ENCODE results near the gene KDM4D.
"Not testable (repeated sequence)": the region's sequence is repeated elsewhere in the genome, so short reads cannot be mapped to it uniquely, and the experiment has no call there.

KDM4D gene

GRCh38 chr11:95024958-95025357 is 51.4 kb downstream of the KDM4D start, which contains the start of gene KDM4E:
KDM4E (plus strand) TSS chr11:95025258; CDS start chr11:95025558, 300 bp downstream.
- H3K9me3 ChIP-seq: no peaks in the 10 kb centered on the region
- H3K27me3 ChIP-seq: no peaks in the 10 kb centered on the region
- no peak within 1 kb of the TSS for H3K4me2 ChIP-seq
- H3K9ac ChIP-seq: no peak within 1 kb of the TSS
- H3K4me3 ChIP-seq: no peak within 1 kb of the TSS
- H3K36me3 ChIP-seq: no peaks in the 10 kb centered on the region
- no peaks in the 10 kb centered on the region for H4K20me1 ChIP-seq
- TF ChIP-seq Cebpa-rat (IDR thresholded peaks at IDR 0.05): no peak
- H3K27ac ChIP-seq: no peak within 1 kb of the TSS
- H3K4me1 ChIP-seq: no peaks in the 10 kb centered on the region

- not testable (repeated sequence) for H3K4me1 ChIP-seq
These were observed 52.1 kb downstream of the KDM4D start for GRCh38 chr11:95025594-95025993.

GRCh38 chr11:95028357-95028756 is 54.8 kb downstream of the KDM4D start:
- Histone ChIP-seq H4K20me1 (no peaks in the 10 kb centered on the region), H3K9me3 (no peaks in the 10 kb centered on the region), H3K36me3 (no peaks in the 10 kb centered on the region), H3K9ac (no peak overlapping the region), H3K4me3 (no peak overlapping the region), H3K27ac (no peak overlapping the region), H3K27me3 (no peaks in the 10 kb centered on the region), H3K4me2 (no peak overlapping the region), H3K4me1 (no peaks in the 10 kb centered on the region)
- TF ChIP-seq Cebpa-rat (IDR thresholded peaks at IDR 0.05): no peak

More at GRCh38 chr11:95025594-95025993, 52.1 kb downstream of the KDM4D start:
- not testable (repeated sequence) for H3K4me2 ChIP-seq, H3K36me3 ChIP-seq, H3K27ac ChIP-seq, H3K27me3 ChIP-seq, H3K4me3 ChIP-seq, H4K20me1 ChIP-seq, H3K9ac ChIP-seq, H3K9me3 ChIP-seq

GRCh38 chr11:95033051-95033450 is 59.5 kb downstream of the KDM4D start:
- Histone ChIP-seq H3K9me3 (peaks cover 9% of the 10 kb centered on the region), H3K4me3 (no peak overlapping the region), H3K27me3 (no peaks in the 10 kb centered on the region), H3K9ac (no peak overlapping the region), H3K36me3 (no peaks in the 10 kb centered on the region), H3K4me2 (no peak overlapping the region), H4K20me1 (no peaks in the 10 kb centered on the region), H3K27ac (no peak overlapping the region), H3K4me1 (no peaks in the 10 kb centered on the region)
- no peak for TF ChIP-seq Cebpa-rat (IDR thresholded peaks at IDR 0.05)

- TF ChIP-seq Cebpa-rat (IDR thresholded peaks at IDR 0.05): no peak
- no peak overlapping the region for H3K27ac ChIP-seq
- H3K4me3 ChIP-seq: no peak overlapping the region
- H3K27me3 ChIP-seq: no peaks in the 10 kb centered on the region
- H3K9ac ChIP-seq: no peak overlapping the region
- H4K20me1 ChIP-seq: no peaks in the 10 kb centered on the region
- no peaks in the 10 kb centered on the region for H3K36me3 ChIP-seq
- H3K4me2 ChIP-seq: no peak overlapping the region
- H3K4me1 ChIP-seq: no peaks in the 10 kb centered on the region
- peaks cover 10% of the 10 kb centered on the region for H3K9me3 ChIP-seq
These were observed 61.8 kb downstream of the KDM4D start for GRCh38 chr11:95035316-95035715.

GRCh38 chr11:95037356-95038035 is 64.0 kb downstream of the KDM4D start:
- H4K20me1 ChIP-seq, H3K4me2 ChIP-seq, H3K36me3 ChIP-seq, H3K4me1 ChIP-seq, H3K27me3 ChIP-seq, H3K9me3 ChIP-seq, H3K27ac ChIP-seq, H3K9ac ChIP-seq, H3K4me3 ChIP-seq: not testable (repeated sequence)

- Histone ChIP-seq H3K9me3 (peaks cover 9% of the 10 kb centered on the region), H4K20me1 (no peaks in the 10 kb centered on the region), H3K27ac (no peak overlapping the region), H3K4me3 (no peak overlapping the region), H3K9ac (no peak overlapping the region), H3K36me3 (no peaks in the 10 kb centered on the region), H3K27me3 (no peaks in the 10 kb centered on the region), H3K4me1 (peaks cover 5% of the 10 kb centered on the region; the same call in 1 of the 2 replicates), H3K4me2 (no peak overlapping the region)
- TF ChIP-seq Cebpa-rat (IDR thresholded peaks at IDR 0.05): no peak
These were observed 68.7 kb downstream of the KDM4D start for GRCh38 chr11:95042239-95042638.

GRCh38 chr11:95042906-95043305 is 69.4 kb downstream of the KDM4D start:
- no peak overlapping the region for H3K4me2 ChIP-seq
- H3K27me3 ChIP-seq: no peaks in the 10 kb centered on the region
- no peak overlapping the region for H3K4me3 ChIP-seq
- peaks cover 5% of the 10 kb centered on the region; the same call in 1 of the 2 replicates for H3K4me1 ChIP-seq
- peaks cover 2% of the 10 kb centered on the region for H3K9me3 ChIP-seq
- no peak overlapping the region for H3K27ac ChIP-seq
- no peaks in the 10 kb centered on the region for H3K36me3 ChIP-seq
- TF ChIP-seq Cebpa-rat (IDR thresholded peaks at IDR 0.05): no peak
- H3K9ac ChIP-seq: no peak overlapping the region
- H4K20me1 ChIP-seq: no peaks in the 10 kb centered on the region

- Histone ChIP-seq H3K4me2 (no peak overlapping the region), H3K36me3 (no peaks in the 10 kb centered on the region), H3K4me1 (peaks cover 8% of the 10 kb centered on the region), H3K9ac (no peak overlapping the region), H3K4me3 (no peak overlapping the region), H3K27me3 (no peaks in the 10 kb centered on the region), H3K9me3 (no peaks in the 10 kb centered on the region), H4K20me1 (no peaks in the 10 kb centered on the region), H3K27ac (no peak overlapping the region)
- TF ChIP-seq Cebpa-rat (IDR thresholded peaks at IDR 0.05): no peak
These were observed 70.5 kb downstream of the KDM4D start for GRCh38 chr11:95044010-95044409.

- Histone ChIP-seq H3K27ac (no peak overlapping the region), H3K27me3 (no peaks in the 10 kb centered on the region), H3K36me3 (no peaks in the 10 kb centered on the region), H3K4me3 (no peak overlapping the region), H3K4me2 (no peak overlapping the region), H3K9me3 (no peaks in the 10 kb centered on the region), H4K20me1 (no peaks in the 10 kb centered on the region), H3K9ac (no peak overlapping the region), H3K4me1 (peaks cover 11% of the 10 kb centered on the region)
- no peak for TF ChIP-seq Cebpa-rat (IDR thresholded peaks at IDR 0.05)
These were observed 72.3 kb downstream of the KDM4D start for GRCh38 chr11:95045812-95046211.

All from BLaER1 (cell line).